ENCODE results near the gene ALKBH5. TPM values are rescaled to one million over a fixed set of nuclear protein-coding genes. Genes with fewer than 3 reads are reported as not detected.
A peak's percentile ranks its signal among the peaks of the same experiment; 100 is the strongest.

Gene ALKBH5
- total RNA-seq, 1 experiment from 2014 or later = 105 TPM

DNA sequence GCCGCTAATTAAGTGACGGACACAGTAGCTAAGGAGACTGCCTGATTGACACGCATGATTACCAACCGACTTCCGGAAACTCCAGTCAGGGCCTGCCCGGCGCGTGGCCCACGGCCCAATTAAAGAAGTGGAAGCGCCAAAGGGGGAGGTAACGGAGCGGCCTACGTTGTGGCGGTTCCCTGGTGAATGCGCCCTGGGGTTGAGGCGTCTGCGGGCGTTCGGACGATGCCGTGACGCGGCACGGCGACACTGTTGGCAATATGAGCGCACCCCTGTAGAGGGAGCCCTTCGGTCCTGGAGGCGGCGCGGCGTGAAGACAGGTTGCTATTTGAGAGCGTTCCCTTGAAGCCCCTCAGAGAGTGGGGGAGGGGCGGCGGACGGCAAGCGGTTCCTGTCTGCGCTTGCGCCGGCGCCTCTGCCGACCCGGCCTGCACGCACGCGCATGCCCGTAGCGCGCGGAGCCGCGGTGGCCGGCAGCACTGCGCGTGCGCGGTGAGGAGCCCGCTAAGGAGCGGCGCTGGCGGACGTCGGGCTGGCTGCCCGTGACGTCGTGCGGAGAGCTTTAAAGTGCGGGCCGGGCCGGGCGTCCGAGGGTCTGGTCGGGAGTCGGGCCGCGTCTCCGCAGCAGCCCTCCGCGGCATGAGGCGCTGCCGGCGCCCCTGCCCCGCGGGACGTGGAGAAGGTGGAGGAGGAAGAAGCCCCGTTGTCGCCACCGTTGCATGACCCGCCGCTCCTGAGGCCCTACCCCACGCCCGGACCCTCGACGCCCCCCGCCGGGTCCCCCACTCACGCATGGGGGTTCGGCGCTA, at the start of gene ALKBH5 (continued):
- TF ChIP-seq PRRX2 (CRISPR knock-in tag; IDR thresholded peaks at IDR 0.05) (no peak), ZNF232 (CRISPR knock-in tag; IDR thresholded peaks at IDR 0.05) (peak; percentile 73; the same call in 1 of the 2 replicates), USF2 (CRISPR knock-in tag; IDR thresholded peaks at IDR 0.05) (peak; percentile 43; the same call in 1 of the 2 replicates), ETV6 (CRISPR knock-in tag; IDR thresholded peaks at IDR 0.05) (no peak; the same call in 1 of the 2 replicates), TEAD1 (CRISPR knock-in tag; IDR thresholded peaks at IDR 0.05) (peak; percentile 69; the same call in 1 of the 2 replicates), ELF4 (CRISPR knock-in tag; IDR thresholded peaks at IDR 0.05; ENCODE audit: low read depth) (0 out of 2 replicates have a peak, but pooled peaks have one; percentile 21), CBFB (CRISPR knock-in tag; IDR thresholded peaks at IDR 0.05; ENCODE audit: low read depth) (0 out of 2 replicates have a peak, but pooled peaks have one; percentile 62), MAX (CRISPR knock-in tag; IDR thresholded peaks at IDR 0.05) (no peak; the same call in 1 of the 2 replicates)
- TF ChIP-seq, protein P1, sequence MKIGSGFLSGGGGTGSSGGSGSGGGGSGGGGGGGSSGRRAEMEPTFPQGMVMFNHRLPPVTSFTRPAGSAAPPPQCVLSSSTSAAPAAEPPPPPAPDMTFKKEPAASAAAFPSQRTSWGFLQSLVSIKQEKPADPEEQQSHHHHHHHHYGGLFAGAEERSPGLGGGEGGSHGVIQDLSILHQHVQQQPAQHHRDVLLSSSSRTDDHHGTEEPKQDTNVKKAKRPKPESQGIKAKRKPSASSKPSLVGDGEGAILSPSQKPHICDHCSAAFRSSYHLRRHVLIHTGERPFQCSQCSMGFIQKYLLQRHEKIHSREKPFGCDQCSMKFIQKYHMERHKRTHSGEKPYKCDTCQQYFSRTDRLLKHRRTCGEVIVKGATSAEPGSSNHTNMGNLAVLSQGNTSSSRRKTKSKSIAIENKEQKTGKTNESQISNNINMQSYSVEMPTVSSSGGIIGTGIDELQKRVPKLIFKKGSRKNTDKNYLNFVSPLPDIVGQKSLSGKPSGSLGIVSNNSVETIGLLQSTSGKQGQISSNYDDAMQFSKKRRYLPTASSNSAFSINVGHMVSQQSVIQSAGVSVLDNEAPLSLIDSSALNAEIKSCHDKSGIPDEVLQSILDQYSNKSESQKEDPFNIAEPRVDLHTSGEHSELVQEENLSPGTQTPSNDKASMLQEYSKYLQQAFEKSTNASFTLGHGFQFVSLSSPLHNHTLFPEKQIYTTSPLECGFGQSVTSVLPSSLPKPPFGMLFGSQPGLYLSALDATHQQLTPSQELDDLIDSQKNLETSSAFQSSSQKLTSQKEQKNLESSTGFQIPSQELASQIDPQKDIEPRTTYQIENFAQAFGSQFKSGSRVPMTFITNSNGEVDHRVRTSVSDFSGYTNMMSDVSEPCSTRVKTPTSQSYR (CRISPR knock-in tag; IDR thresholded peaks at IDR 0.05) = peak; percentile 97
- TF ChIP-seq, protein P2, sequence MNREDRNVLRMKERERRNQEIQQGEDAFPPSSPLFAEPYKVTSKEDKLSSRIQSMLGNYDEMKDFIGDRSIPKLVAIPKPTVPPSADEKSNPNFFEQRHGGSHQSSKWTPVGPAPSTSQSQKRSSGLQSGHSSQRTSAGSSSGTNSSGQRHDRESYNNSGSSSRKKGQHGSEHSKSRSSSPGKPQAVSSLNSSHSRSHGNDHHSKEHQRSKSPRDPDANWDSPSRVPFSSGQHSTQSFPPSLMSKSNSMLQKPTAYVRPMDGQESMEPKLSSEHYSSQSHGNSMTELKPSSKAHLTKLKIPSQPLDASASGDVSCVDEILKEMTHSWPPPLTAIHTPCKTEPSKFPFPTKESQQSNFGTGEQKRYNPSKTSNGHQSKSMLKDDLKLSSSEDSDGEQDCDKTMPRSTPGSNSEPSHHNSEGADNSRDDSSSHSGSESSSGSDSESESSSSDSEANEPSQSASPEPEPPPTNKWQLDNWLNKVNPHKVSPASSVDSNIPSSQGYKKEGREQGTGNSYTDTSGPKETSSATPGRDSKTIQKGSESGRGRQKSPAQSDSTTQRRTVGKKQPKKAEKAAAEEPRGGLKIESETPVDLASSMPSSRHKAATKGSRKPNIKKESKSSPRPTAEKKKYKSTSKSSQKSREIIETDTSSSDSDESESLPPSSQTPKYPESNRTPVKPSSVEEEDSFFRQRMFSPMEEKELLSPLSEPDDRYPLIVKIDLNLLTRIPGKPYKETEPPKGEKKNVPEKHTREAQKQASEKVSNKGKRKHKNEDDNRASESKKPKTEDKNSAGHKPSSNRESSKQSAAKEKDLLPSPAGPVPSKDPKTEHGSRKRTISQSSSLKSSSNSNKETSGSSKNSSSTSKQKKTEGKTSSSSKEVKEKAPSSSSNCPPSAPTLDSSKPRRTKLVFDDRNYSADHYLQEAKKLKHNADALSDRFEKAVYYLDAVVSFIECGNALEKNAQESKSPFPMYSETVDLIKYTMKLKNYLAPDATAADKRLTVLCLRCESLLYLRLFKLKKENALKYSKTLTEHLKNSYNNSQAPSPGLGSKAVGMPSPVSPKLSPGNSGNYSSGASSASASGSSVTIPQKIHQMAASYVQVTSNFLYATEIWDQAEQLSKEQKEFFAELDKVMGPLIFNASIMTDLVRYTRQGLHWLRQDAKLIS (CRISPR knock-in tag; IDR thresholded peaks at IDR 0.05; ENCODE audit: borderline replicate concordance) = 0 out of 2 replicates have a peak, but pooled peaks have one; percentile 72
- TF ChIP-seq, protein P3, sequence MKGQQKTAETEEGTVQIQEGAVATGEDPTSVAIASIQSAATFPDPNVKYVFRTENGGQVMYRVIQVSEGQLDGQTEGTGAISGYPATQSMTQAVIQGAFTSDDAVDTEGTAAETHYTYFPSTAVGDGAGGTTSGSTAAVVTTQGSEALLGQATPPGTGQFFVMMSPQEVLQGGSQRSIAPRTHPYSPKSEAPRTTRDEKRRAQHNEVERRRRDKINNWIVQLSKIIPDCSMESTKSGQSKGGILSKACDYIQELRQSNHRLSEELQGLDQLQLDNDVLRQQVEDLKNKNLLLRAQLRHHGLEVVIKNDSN (CRISPR knock-in tag; IDR thresholded peaks at IDR 0.05) = 0 out of 2 replicates have a peak, but pooled peaks have one; percentile 39

DNA sequence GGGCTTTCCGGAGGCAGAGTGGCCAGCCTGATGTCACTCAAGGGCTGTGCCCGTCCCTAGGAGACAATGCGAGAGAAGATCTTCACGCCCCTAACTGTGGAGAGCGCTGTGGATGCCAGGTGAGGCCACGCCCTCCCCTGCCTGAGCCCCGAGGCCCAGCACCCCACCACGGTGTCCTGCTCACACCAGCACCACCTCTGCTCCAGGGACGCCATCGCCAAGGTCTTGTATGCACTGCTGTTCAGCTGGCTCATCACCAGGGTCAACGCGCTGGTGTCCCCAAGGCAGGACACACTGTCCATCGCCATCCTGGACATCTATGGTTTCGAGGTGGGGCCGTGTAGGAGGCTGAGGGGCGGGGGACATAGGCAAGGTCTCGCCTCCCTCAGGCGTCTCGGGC, 47.3 kb upstream of the ALKBH5 start:
- TF ChIP-seq ZNF423 (CRISPR knock-in tag; IDR thresholded peaks at IDR 0.05) (no peak), SMAD4 (CRISPR knock-in tag; IDR thresholded peaks at IDR 0.05) (no peak), PRRX2 (CRISPR knock-in tag; IDR thresholded peaks at IDR 0.05) (no peak), KAT7 (CRISPR knock-in tag; IDR thresholded peaks at IDR 0.05; ENCODE audit: borderline replicate concordance) (no peak), HMGA2 (CRISPR knock-in tag; IDR thresholded peaks at IDR 0.05) (no peak), NR2C2 (CRISPR knock-in tag; IDR thresholded peaks at IDR 0.05) (no peak), FOXJ3 (CRISPR knock-in tag; IDR thresholded peaks at IDR 0.05; ENCODE audit: borderline replicate concordance) (no peak), NFATC4 (CRISPR knock-in tag; IDR thresholded peaks at IDR 0.05) (no peak), ATF6 (CRISPR knock-in tag; IDR thresholded peaks at IDR 0.05) (no peak), NFE2L1 (CRISPR knock-in tag; IDR thresholded peaks at IDR 0.05) (no peak), GTF2I (CRISPR knock-in tag; conservative IDR thresholded peaks at IDR 0.05) (no peak)
- H3K9me3 Mint-ChIP-seq = no peaks in the 10 kb centered on the region
- DNase-seq (ENCODE audit: low spot score) (no peak), ATAC-seq (no peak)
- peaks cover 3% of the 10 kb centered on the region; the same call in 1 of the 2 replicates for H3K4me1 Mint-ChIP-seq
- no peak overlapping the region for H3K4me3 Mint-ChIP-seq
- POLR2A ChIA-PET = no interaction called here
- CTCF ChIA-PET = no interaction called here
- no peaks in the 10 kb centered on the region for H3K36me3 Mint-ChIP-seq
- H3K27me3 Mint-ChIP-seq (ENCODE audit: low read depth) = no peaks in the 10 kb centered on the region; the same call in 1 of the 2 replicates
- no peak overlapping the region for H3K27ac Mint-ChIP-seq

All from WTC11 (cell line).